ENCODE measurements around the gene MRRF.
A peak's percentile ranks its signal among the peaks of the same experiment; 100 is the strongest.

The MRRF gene

GRCh38 chr9:122346478-122347347, 82.0 kb downstream of the MRRF start:
- no peak overlapping the region for H3K4ac ChIP-seq (ENCODE audit: low read depth, low read length)
- H3K18ac ChIP-seq (ENCODE audit: low read length), result no peak overlapping the region
- H3K79me2 ChIP-seq (ENCODE audit: control insufficient read depth, insufficient read depth, low read length, poor library complexity), result no peaks in the 10 kb centered on the region
- H3K4me3 ChIP-seq (ENCODE audit: low read depth, low read length), result peak overlapping the region; percentile 66
- no peak overlapping the region for H4K12ac ChIP-seq (ENCODE audit: low read depth, low read length)
- peaks cover 4% of the 10 kb centered on the region for H3K27me3 ChIP-seq (ENCODE audit: insufficient read depth, low read length)
- H3K4me2 ChIP-seq (ENCODE audit: low read length), result peak overlapping the region; percentile 83
- H3K36me3 ChIP-seq (ENCODE audit: control insufficient read depth in 1 of 2, insufficient read depth in 2 of 2, low read length in 2 of 2), result no peaks in the 10 kb centered on the region
- peak overlapping the region; percentile 82 for H2AFZ ChIP-seq (ENCODE audit: insufficient read depth, low read length, poor library complexity)
- no peak overlapping the region for H3K23ac ChIP-seq (ENCODE audit: low read length)
- DNase-seq, result peak; percentile 26 to 60
- H2BK5ac ChIP-seq (ENCODE audit: low read depth, low read length, poor library complexity), result no peak overlapping the region
- H3K14ac ChIP-seq (ENCODE audit: low read length), result no peak overlapping the region
- H3K9ac ChIP-seq (ENCODE audit: low read length), result peak overlapping the region; percentile 34
- H2AK5ac ChIP-seq (ENCODE audit: low read length), result no peak overlapping the region
- H3K79me1 ChIP-seq (ENCODE audit: low read length), result peaks cover 2% of the 10 kb centered on the region
- no peak overlapping the region for H2BK12ac ChIP-seq (ENCODE audit: low read length)
- no CpG with 5 or more reads among the region's 90 CpGs for WGBS (ENCODE audit: extremely low coverage, insufficient coverage, insufficient read length)
- H3K9me3 ChIP-seq (ENCODE audit: insufficient read depth, low read depth, low read length), result no peaks in the 10 kb centered on the region
- H3K27ac ChIP-seq (ENCODE audit: low read depth, low read length), result no peak overlapping the region
- H3K4me1 ChIP-seq (ENCODE audit: control insufficient read depth in 1 of 2, insufficient read depth in 2 of 2, low read length in 2 of 2), result peaks cover 4 to 6% of the 10 kb centered on the region in 2 experiments
- peak overlapping the region; percentile 5 for H4K91ac ChIP-seq (ENCODE audit: low read depth, low read length)
- H2BK120ac ChIP-seq (ENCODE audit: insufficient read depth, low read length, poor library complexity), result no peak overlapping the region
- peak overlapping the region; percentile 57 for H4K8ac ChIP-seq (ENCODE audit: low read depth, low read length)

- Histone ChIP-seq H2AK5ac (ENCODE audit: low read length) (no peak overlapping the region), H3K27ac (ENCODE audit: low read depth, low read length) (no peak overlapping the region), H3K79me1 (ENCODE audit: low read length) (peaks cover 2% of the 10 kb centered on the region), H3K9me3 (ENCODE audit: insufficient read depth, low read depth, low read length) (no peaks in the 10 kb centered on the region), H3K4me2 (ENCODE audit: low read length) (peak overlapping the region; percentile 83), H4K91ac (ENCODE audit: low read depth, low read length) (peak overlapping the region; percentile 5), H3K4me3 (ENCODE audit: low read depth, low read length) (peak overlapping the region; percentile 66), H3K9ac (ENCODE audit: low read length) (no peak overlapping the region), H3K14ac (ENCODE audit: low read length) (no peak overlapping the region), H3K36me3 (ENCODE audit: control insufficient read depth in 1 of 2, insufficient read depth in 2 of 2, low read length in 2 of 2) (no peaks in the 10 kb centered on the region), H2BK5ac (ENCODE audit: low read depth, low read length, poor library complexity) (no peak overlapping the region), H3K4ac (ENCODE audit: low read depth, low read length) (no peak overlapping the region), H3K79me2 (ENCODE audit: control insufficient read depth, insufficient read depth, low read length, poor library complexity) (no peaks in the 10 kb centered on the region), H3K18ac (ENCODE audit: low read length) (no peak overlapping the region), H4K8ac (ENCODE audit: low read depth, low read length) (peak overlapping the region; percentile 61), H4K12ac (ENCODE audit: low read depth, low read length) (no peak overlapping the region), H2BK120ac (ENCODE audit: insufficient read depth, low read length, poor library complexity) (no peak overlapping the region), H3K4me1 (ENCODE audit: control insufficient read depth in 1 of 2, insufficient read depth in 2 of 2, low read length in 2 of 2) (peaks cover 4% of the 10 kb centered on the region in 2 experiments), H3K27me3 (ENCODE audit: insufficient read depth, low read length) (peaks cover 4% of the 10 kb centered on the region), H2AFZ (ENCODE audit: insufficient read depth, low read length, poor library complexity) (peak overlapping the region; percentile 82), H2BK12ac (ENCODE audit: low read length) (no peak overlapping the region), H3K23ac (ENCODE audit: low read length) (no peak overlapping the region)
- no CpG with 5 or more reads among the region's 16 CpGs for WGBS (ENCODE audit: extremely low coverage, insufficient coverage, insufficient read length)
- peak; percentile 56 to 64 for DNase-seq
Observed at GRCh38 chr9:122347348-122348287, 82.9 kb downstream of the MRRF start.

- no peak overlapping the region for H2BK5ac ChIP-seq (ENCODE audit: low read depth, low read length, poor library complexity)
- H3K9me3 ChIP-seq (ENCODE audit: insufficient read depth, low read depth, low read length), result no peaks in the 10 kb centered on the region
- no peak overlapping the region for H4K8ac ChIP-seq (ENCODE audit: low read depth, low read length)
- H3K4ac ChIP-seq (ENCODE audit: low read depth, low read length), result no peak overlapping the region
- no peak overlapping the region for H3K23ac ChIP-seq (ENCODE audit: low read length)
- no peaks in the 10 kb centered on the region for H3K79me2 ChIP-seq (ENCODE audit: control insufficient read depth, insufficient read depth, low read length, poor library complexity)
- no peak overlapping the region for H4K91ac ChIP-seq (ENCODE audit: low read depth, low read length)
- H3K36me3 ChIP-seq (ENCODE audit: control insufficient read depth in 1 of 2, insufficient read depth in 2 of 2, low read length in 2 of 2), result no peaks in the 10 kb centered on the region
- H3K18ac ChIP-seq (ENCODE audit: low read length), result no peak overlapping the region
- no peak overlapping the region for H2BK12ac ChIP-seq (ENCODE audit: low read length)
- no peak overlapping the region for H3K27ac ChIP-seq (ENCODE audit: low read depth, low read length)
- no peak overlapping the region for H3K9ac ChIP-seq (ENCODE audit: low read length)
- H4K12ac ChIP-seq (ENCODE audit: low read depth, low read length), result no peak overlapping the region
- H3K4me2 ChIP-seq (ENCODE audit: low read length), result no peak overlapping the region
- no peak overlapping the region for H3K14ac ChIP-seq (ENCODE audit: low read length)
- H3K4me1 ChIP-seq (ENCODE audit: control insufficient read depth in 1 of 2, insufficient read depth in 2 of 2, low read length in 2 of 2), result peaks cover 4% of the 10 kb centered on the region in 2 experiments
- peaks cover 4% of the 10 kb centered on the region for H3K27me3 ChIP-seq (ENCODE audit: insufficient read depth, low read length)
- WGBS (ENCODE audit: extremely low coverage, insufficient coverage, insufficient read length), result no CpG with 5 or more reads among the region's 12 CpGs
- H3K79me1 ChIP-seq (ENCODE audit: low read length), result peaks cover 2% of the 10 kb centered on the region
- H2AFZ ChIP-seq (ENCODE audit: insufficient read depth, low read length, poor library complexity), result no peak overlapping the region
- DNase-seq, result no peak
- H3K4me3 ChIP-seq (ENCODE audit: low read depth, low read length), result no peak overlapping the region
- no peak overlapping the region for H2BK120ac ChIP-seq (ENCODE audit: insufficient read depth, low read length, poor library complexity)
- H2AK5ac ChIP-seq (ENCODE audit: low read length), result no peak overlapping the region
Observed at GRCh38 chr9:122348288-122348777, 83.7 kb downstream of the MRRF start.

GRCh38 chr9:122348791-122349190, 84.1 kb downstream of the MRRF start:
- H2AFZ ChIP-seq (ENCODE audit: insufficient read depth, low read length, poor library complexity), result no peak overlapping the region
- no peaks in the 10 kb centered on the region for H3K79me2 ChIP-seq (ENCODE audit: control insufficient read depth, insufficient read depth, low read length, poor library complexity)
- no peak overlapping the region for H4K91ac ChIP-seq (ENCODE audit: low read depth, low read length)
- H3K4ac ChIP-seq (ENCODE audit: low read depth, low read length), result no peak overlapping the region
- H3K27me3 ChIP-seq (ENCODE audit: insufficient read depth, low read length), result peaks cover 4% of the 10 kb centered on the region
- no peak overlapping the region for H2BK12ac ChIP-seq (ENCODE audit: low read length)
- H3K36me3 ChIP-seq (ENCODE audit: control insufficient read depth in 1 of 2, insufficient read depth in 2 of 2, low read length in 2 of 2), result no peaks in the 10 kb centered on the region
- H3K4me1 ChIP-seq (ENCODE audit: control insufficient read depth in 1 of 2, insufficient read depth in 2 of 2, low read length in 2 of 2), result peaks cover 4% of the 10 kb centered on the region in 2 experiments
- no peak for DNase-seq
- H2BK120ac ChIP-seq (ENCODE audit: insufficient read depth, low read length, poor library complexity), result no peak overlapping the region
- H3K14ac ChIP-seq (ENCODE audit: low read length), result no peak overlapping the region
- H3K9ac ChIP-seq (ENCODE audit: low read length), result no peak overlapping the region
- no peak overlapping the region for H2BK5ac ChIP-seq (ENCODE audit: low read depth, low read length, poor library complexity)
- no peak overlapping the region for H2AK5ac ChIP-seq (ENCODE audit: low read length)
- H3K18ac ChIP-seq (ENCODE audit: low read length), result no peak overlapping the region
- H3K9me3 ChIP-seq (ENCODE audit: insufficient read depth, low read depth, low read length), result peaks cover 3% of the 10 kb centered on the region
- H3K79me1 ChIP-seq (ENCODE audit: low read length), result peaks cover 2% of the 10 kb centered on the region
- H3K4me2 ChIP-seq (ENCODE audit: low read length), result no peak overlapping the region
- H3K27ac ChIP-seq (ENCODE audit: low read depth, low read length), result no peak overlapping the region
- no peak overlapping the region for H4K8ac ChIP-seq (ENCODE audit: low read depth, low read length)
- H3K4me3 ChIP-seq (ENCODE audit: low read depth, low read length), result no peak overlapping the region
- no CpG with 5 or more reads among the region's 2 CpGs for WGBS (ENCODE audit: extremely low coverage, insufficient coverage, insufficient read length)
- no peak overlapping the region for H3K23ac ChIP-seq (ENCODE audit: low read length)
- no peak overlapping the region for H4K12ac ChIP-seq (ENCODE audit: low read depth, low read length)

Data from trophoblast cell (in vitro differentiated cells and primary cell).